MCF 10A (cell line): ENCODE data around the gene OR1L1. TPM values are rescaled to one million over a fixed set of nuclear protein-coding genes. Genes with fewer than 3 reads are reported as not detected.
A peak's percentile ranks its signal among the peaks of the same experiment; 100 is the strongest.

Experiments used
- Bru-seq: library from RNA; stranded (reverse); fragments of 400-500 nt; gene quantifications from one replicate; lab custom pipeline; 2021; lab: Mats Ljungman, UMichigan
- BruChase-seq, 2 experiments: library from RNA; stranded (reverse); fragments of 400-500 nt; gene quantifications; one replicate each; lab custom pipeline; 2021; lab: Mats Ljungman, UMichigan
- BruUV-seq: library from RNA; stranded (reverse); fragments of 400-500 nt; replicated peaks from 2 replicates; lab custom pipeline; 2021; lab: Mats Ljungman, UMichigan
- CTCF ChIA-PET: fragments of 300-600 bp; sonication (Branson Sonifier 250); formaldehyde crosslinking; extraction: SDS; loops from one replicate; lab custom pipeline; 2021; ENCODE audit warnings: antibody characterized with exemption, inconsistent platforms; lab: Yijun Ruan, JAX
- POLR2A ChIA-PET: fragments of 300-600, 350-650 bp; sonication (Branson Sonifier 250); formaldehyde crosslinking; extraction: SDS; loops from one replicate; lab custom pipeline; 2020; ENCODE audit warnings: antibody characterized with exemption, inconsistent platforms; lab: Yijun Ruan, JAX
- DNase-seq: peaks from one replicate; pipeline ENCODE4 v3.0.0-alpha.2; 2018; ENCODE audit not compliant: unreplicated experiment
- H3K27ac Mint-ChIP-seq: one replicate; pipeline ENCODE4 v1.8.0; 2022; ENCODE audit warnings: mild to moderate bottlenecking, low read depth, mixed read lengths; ENCODE audit not compliant: unreplicated experiment
- H3K27me3 Mint-ChIP-seq: one replicate; pipeline ENCODE4 v1.8.0; 2022; ENCODE audit warnings: mixed read lengths; ENCODE audit not compliant: insufficient read depth, unreplicated experiment
- H3K36me3 Mint-ChIP-seq: one replicate; pipeline ENCODE4 v1.8.0; 2022; ENCODE audit warnings: mild to moderate bottlenecking, moderate library complexity, mixed read lengths; ENCODE audit not compliant: insufficient read depth, unreplicated experiment
- H3K4me1 Mint-ChIP-seq: one replicate; pipeline ENCODE4 v1.8.0; 2022; ENCODE audit warnings: mixed read lengths; ENCODE audit not compliant: insufficient read depth, unreplicated experiment
- H3K4me3 Mint-ChIP-seq: one replicate; pipeline ENCODE4 v1.8.0; 2022; ENCODE audit warnings: mild to moderate bottlenecking, moderate library complexity, mixed read lengths; ENCODE audit not compliant: unreplicated experiment
- H3K9me3 Mint-ChIP-seq: one replicate; pipeline ENCODE4 v1.8.0; 2022; ENCODE audit warnings: mixed read lengths; ENCODE audit not compliant: unreplicated experiment
- CTCF ChIP-seq: fragments of 200-600 bp; IDR thresholded peaks from one replicate; pipeline ENCODE4 v1.8.0; 2022; ENCODE audit warnings: antibody characterized with exemption, mild to moderate bottlenecking; ENCODE audit not compliant: unreplicated experiment
- intact Hi-C: fragments of 100-400 bp; cut with micrococcal nuclease; formaldehyde crosslinking; loops from 2 replicates; pipeline ENCODE4 v1.14.1; 2022
- long read RNA-seq: library from polyadenylated mRNA; stranded (forward); transcript quantifications from one replicate; pipeline ENCODE4 v2.0.0, GENCODE V29; 2022
- total RNA-seq: library from RNA; stranded (reverse); gene quantifications from 2 replicates; pipeline ENCODE4 v1.2.3, GENCODE V29; 2022

Gene OR1L1
- total RNA-seq (not detected in 2 replicates), Bru-seq, nascent RNA (not detected), BruChase-seq, experiment 1, labeled RNA remaining after a 6-hour chase (not detected), BruChase-seq, experiment 2, labeled RNA remaining after a 2-hour chase (not detected)
- long read RNA-seq: 0 reads

GRCh38 chr9:122661416-122661815 is at the start of gene OR1L1:
Gene OR1L1 (plus strand): TSS chr9:122661716. CDS start chr9:122661716, 0 bp downstream.
- no peak within 1 kb of the TSS for H3K27ac Mint-ChIP-seq
- ChIA-PET CTCF (no interaction called here), POLR2A (no interaction called here)
- no peaks in the 10 kb centered on the region for H3K4me1 Mint-ChIP-seq
- no peaks in the 10 kb centered on the region for H3K36me3 Mint-ChIP-seq
- H3K9me3 Mint-ChIP-seq: no peaks in the 10 kb centered on the region
- no peak within 1 kb of the TSS for H3K4me3 Mint-ChIP-seq
- DNase-seq: no peak
- peaks cover 61% of the 10 kb centered on the region for H3K27me3 Mint-ChIP-seq
- intact Hi-C loops: no loop called here
- BruUV-seq: no TSS peak
- TF ChIP-seq CTCF: no peak

GRCh38 chr9:122614362-122614761 is 47.2 kb upstream of the OR1L1 start, which contains the start of gene OR1Q1:
Gene OR1Q1 (plus strand): TSS chr9:122614738. CDS start chr9:122614738, 0 bp downstream.
- no peak for DNase-seq
- no peaks in the 10 kb centered on the region for H3K36me3 Mint-ChIP-seq
- ChIA-PET CTCF (no interaction called here), POLR2A (no interaction called here)
- no peak within 1 kb of the TSS for H3K4me3 Mint-ChIP-seq
- BruUV-seq: no TSS peak
- no peaks in the 10 kb centered on the region for H3K4me1 Mint-ChIP-seq
- H3K27me3 Mint-ChIP-seq: peaks cover 25% of the 10 kb centered on the region
- no peak within 1 kb of the TSS for H3K27ac Mint-ChIP-seq
- TF ChIP-seq CTCF: no peak
- H3K9me3 Mint-ChIP-seq: peaks cover 7% of the 10 kb centered on the region
- intact Hi-C loops: no loop called here

GRCh38 chr9:122619996-122620395 is 41.5 kb upstream of the OR1L1 start:
- no TSS peak for BruUV-seq
- POLR2A ChIA-PET: no interaction called here
- Mint-ChIP-seq H3K4me3 (no peak overlapping the region), H3K9me3 (peaks cover 7% of the 10 kb centered on the region), H3K27me3 (peaks cover 52% of the 10 kb centered on the region), H3K4me1 (no peaks in the 10 kb centered on the region), H3K27ac (no peak overlapping the region), H3K36me3 (no peaks in the 10 kb centered on the region)
- intact Hi-C loops: no loop called here
- CTCF ChIA-PET: no interaction called here
- TF ChIP-seq CTCF: no peak
- DNase-seq: no peak

- no peak overlapping the region for H3K4me3 Mint-ChIP-seq
- H3K36me3 Mint-ChIP-seq: no peaks in the 10 kb centered on the region
- ChIA-PET CTCF (no interaction called here), POLR2A (no interaction called here)
- no peaks in the 10 kb centered on the region for H3K4me1 Mint-ChIP-seq
- peaks cover 5% of the 10 kb centered on the region for H3K9me3 Mint-ChIP-seq
- no TSS peak for BruUV-seq
- DNase-seq: peak; percentile 48
- intact Hi-C loops: no loop called here
- TF ChIP-seq CTCF: no peak
- peaks cover 38% of the 10 kb centered on the region for H3K27me3 Mint-ChIP-seq
- no peak overlapping the region for H3K27ac Mint-ChIP-seq
These were observed 19.3 kb upstream of the OR1L1 start for GRCh38 chr9:122642226-122642625.
